ENCODE data around the gene MAP2K7.

DNA sequence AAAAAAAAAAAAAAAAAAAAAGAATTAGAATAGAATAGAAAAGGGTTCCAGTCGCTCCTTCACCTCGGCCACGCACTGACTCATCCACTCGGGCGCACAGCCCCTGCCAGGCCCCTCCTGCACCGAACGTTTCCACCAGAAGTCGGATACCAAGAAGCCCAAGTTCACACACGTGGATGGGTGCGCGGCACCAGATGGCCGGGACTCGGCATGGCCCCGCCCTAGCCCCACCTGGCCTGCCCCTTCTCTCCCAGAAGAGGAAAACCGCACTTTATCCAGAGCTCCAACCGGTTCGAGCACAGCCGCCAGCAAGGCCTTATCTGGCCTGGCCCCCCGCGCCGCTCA is 35.4 kb upstream of the MAP2K7 start:
- TF ChIP-seq, protein P1, sequence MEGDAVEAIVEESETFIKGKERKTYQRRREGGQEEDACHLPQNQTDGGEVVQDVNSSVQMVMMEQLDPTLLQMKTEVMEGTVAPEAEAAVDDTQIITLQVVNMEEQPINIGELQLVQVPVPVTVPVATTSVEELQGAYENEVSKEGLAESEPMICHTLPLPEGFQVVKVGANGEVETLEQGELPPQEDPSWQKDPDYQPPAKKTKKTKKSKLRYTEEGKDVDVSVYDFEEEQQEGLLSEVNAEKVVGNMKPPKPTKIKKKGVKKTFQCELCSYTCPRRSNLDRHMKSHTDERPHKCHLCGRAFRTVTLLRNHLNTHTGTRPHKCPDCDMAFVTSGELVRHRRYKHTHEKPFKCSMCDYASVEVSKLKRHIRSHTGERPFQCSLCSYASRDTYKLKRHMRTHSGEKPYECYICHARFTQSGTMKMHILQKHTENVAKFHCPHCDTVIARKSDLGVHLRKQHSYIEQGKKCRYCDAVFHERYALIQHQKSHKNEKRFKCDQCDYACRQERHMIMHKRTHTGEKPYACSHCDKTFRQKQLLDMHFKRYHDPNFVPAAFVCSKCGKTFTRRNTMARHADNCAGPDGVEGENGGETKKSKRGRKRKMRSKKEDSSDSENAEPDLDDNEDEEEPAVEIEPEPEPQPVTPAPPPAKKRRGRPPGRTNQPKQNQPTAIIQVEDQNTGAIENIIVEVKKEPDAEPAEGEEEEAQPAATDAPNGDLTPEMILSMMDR (IDR thresholded peaks at IDR 0.05): no peak
- TF ChIP-seq POLR2AphosphoS5 (IDR thresholded peaks at IDR 0.05): no peak
